ENCODE data around the gene F11R.

- TF ChIP-seq CTCF (IDR thresholded peaks at IDR 0.05) (no peak), POLR2A (IDR thresholded peaks at IDR 0.05) (no peak)
Observed at GRCh38 chr1:160996178-160996577, 24.8 kb downstream of the F11R start.

Data from right lobe of liver (tissue), 4 donors.